Glomerular visceral epithelial cell (primary cell): ENCODE data around the gene EFCAB11.

ENCODE experiments used
- DNase-seq: peaks from one replicate; pipeline ENCODE4 v3.0.0-alpha.2; 2016; ENCODE audit errors: extremely low spot score

The EFCAB11 gene

DNA sequence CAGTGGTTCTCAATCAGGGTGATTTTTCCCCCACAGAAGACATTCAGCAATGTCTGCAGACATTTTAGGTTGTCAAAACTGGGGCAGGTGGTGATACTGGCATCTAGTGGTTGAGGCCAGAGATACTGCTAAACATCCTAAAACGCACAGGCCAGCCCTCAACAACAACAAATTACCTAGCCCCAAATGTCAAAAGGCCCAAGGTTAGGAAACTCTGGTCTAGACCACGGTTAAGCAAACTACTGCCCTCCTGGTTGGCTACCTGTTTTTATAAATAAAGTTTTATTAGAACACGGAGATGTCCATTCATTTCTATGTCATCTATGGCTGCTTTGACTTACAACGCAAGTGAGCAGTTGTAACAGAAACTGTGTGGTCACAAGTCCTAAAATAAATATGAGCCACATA lies 186.7 kb downstream of the EFCAB11 start:
- peak; percentile 67 for DNase-seq

DNA sequence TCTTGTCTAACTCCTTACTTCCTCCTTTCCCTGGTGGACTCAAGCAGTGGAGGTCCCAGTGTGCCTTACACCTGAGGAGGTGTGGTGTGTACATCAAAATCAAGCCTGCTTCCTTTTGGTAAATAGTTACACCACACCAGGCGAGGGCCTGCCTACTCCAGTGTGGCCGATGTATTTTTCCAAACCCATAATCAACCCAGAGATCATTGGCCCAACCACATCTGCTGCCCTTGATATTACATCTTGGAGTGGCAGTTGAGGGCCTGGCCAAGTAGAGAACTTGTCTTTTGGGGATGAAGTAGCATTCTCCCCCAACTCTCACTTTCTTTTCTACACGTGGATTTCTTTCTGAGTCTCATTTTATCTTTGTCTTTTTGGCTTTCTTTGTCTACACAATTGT lies 187.4 kb downstream of the EFCAB11 start:
- no peak for DNase-seq

DNA sequence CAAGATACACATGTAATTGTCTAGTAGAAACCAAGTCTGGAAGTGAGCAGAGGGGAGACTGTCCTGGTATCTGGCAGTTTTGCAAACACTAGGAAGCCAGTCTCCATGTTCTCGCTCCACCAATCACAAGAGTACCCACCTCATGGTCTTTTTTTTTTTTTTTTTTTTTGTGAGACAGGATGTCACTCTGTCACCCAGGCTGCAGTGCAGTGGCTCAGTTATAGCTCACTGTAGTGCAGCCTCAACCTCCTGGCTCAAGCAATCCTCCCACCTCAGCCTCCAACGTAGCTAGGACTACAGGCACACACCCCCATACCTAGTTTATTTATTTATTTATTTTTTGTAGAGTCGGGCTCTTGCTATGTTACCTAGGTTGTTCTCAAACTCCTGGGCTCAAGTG lies 189.2 kb downstream of the EFCAB11 start:
- DNase-seq: no peak

DNA sequence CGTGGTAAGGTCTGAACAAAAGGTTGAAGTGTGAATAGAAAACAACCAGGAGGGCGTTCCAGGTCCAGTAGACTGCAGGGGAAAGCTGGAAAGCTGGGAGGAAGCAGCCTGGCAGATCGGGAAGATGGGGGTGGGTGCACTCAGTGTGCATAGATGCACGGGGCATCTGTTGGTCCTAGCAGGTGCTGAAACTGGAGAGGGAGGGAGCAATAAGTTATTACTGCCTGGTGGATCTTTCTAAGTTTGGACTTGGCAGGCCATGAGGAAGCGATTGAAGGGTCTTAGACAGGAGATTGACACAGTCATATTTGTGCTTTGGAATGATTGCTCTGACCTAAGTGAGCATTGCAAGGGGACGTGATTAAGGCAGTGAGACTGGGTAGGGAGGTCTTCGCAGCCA lies 194.4 kb downstream of the EFCAB11 start:
- no peak for DNase-seq

DNA sequence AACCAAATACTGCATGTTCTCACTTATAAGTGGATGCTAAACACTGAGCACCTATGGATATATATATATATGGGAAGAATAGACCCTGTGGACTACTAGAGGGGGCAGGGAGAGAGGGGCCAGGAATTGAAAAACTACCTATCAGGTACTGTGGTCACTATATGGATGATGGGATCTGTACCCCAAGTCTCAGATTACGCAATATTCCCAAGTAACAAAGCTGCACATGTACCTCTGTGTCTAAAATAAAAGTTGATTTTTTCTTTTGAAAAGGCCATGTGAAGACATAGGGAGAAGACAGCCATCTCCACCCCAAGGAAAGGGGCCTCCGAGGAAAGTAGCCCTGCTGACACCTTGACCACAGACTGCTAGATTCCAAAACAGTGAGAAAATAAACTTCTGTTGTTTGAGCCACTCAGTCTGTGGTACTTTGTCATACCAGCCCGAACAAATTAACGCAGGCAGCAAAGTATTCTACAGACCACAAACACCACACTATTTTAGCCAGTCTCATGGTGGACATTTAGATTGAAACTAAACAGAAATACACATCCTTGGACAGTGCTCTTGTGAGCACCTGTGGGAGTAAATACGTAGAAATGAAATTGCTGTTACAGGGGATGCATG lies 197.1 kb downstream of the EFCAB11 start:
- peak; percentile 31 for DNase-seq

DNA sequence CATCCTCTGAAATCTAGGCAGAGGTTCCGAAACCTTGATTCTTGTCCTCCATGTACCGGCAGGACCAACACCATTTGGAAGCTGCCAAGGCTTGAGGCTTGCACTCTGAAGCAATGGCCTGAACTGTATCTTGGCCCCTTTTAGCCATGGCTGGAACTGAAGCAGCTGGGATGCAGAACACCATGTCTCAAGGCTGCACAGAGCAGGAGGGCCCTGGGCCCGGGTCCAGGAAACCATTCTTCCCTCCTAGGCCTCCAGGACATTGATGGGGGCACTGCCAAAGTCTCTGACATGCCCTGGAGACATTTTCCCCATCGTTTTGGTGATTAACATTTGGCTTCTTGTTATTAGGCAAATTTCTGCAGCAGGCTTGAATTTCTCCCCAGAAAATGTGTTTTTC lies 198.7 kb downstream of the EFCAB11 start:
- no peak for DNase-seq

DNA sequence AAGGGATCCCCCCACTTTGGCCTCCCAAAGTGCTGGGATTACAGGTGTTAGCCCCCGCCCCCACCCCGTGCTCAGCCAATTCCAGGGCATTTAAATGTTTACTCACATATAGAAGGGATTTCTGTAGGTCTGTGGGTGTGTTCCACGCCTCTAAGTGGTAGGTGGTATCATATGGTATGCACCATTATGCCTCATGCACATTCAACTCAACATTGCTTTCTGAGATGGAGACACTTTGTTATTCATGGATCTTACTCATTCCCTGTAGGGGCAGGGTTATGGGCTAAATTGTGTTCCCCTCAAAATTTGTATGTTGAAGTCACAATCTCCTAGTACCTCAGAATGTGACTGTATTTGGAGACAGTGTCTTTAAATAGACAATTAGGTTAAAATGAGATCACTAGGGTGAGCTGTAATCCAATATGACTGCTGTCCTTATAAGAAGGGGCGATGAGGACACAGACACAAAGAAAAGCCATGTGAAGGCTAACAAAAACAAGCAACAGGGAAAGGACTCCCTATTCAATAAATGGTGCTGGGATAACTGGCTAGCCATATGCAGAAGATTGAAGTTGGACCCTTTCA lies 200.6 kb downstream of the EFCAB11 start:
- DNase-seq: no peak

DNA sequence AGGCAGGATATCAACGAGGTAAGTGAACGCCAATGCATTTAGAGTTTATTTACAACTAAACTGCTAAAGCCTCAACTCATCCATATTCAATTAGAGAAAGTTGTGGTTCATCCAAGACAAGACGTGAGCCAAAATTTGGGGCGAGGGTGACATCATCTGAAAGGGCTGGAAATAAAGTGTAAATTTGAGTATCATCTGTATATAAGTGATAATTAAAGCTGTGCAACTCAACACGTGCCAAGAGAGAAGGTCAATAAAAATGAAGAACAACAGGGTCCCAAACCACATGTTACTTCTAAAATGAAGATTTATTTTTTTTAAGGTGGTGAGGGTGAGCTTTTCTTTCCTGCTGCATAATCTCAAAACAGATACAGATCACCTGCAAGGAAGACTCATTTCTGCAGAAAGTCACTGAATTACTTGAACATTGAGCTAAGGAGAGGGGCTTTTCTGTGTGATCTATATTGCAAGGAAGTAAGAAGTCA lies 203.6 kb downstream of the EFCAB11 start:
- DNase-seq: no peak

DNA sequence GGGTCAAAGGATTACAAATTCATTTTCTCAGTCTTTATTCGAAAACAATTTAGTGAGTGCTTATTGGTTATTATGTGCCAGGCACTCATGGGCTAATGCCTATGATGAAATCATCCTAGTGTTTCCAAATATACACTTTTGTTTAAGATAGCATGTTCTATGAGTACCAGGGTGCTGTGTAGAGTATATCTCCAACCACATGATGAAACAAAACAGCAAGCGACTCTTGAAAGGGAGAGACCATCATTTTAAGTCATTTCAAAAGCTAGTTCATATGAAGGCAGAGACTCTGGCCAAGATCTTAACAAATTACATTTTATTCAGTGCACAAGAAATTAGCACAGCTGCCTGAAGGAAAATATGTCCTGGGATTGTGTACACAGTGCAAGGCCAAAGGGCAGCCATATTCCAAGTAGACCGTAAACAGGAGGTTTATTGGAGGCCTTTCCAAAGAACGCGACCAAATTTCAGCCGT lies 204.2 kb downstream of the EFCAB11 start:
- DNase-seq: no peak

DNA sequence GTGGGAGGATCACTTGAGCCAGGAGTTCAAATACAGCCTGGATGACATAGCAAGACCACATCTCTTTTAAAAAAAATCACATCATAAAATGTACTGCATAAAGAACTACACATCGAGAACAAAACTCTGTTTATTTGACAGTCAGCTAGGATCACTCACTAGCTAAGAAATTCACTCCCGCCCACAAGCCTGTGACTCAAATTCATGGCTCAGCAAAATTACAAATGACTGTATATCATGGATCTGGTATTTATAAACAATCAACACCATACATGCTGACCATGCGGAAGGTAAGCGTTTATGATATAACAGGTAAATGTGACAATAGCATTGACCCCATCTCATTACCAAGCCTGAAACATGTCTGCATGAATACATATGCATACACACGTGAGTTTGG lies 206.5 kb downstream of the EFCAB11 start:
- no peak for DNase-seq

DNA sequence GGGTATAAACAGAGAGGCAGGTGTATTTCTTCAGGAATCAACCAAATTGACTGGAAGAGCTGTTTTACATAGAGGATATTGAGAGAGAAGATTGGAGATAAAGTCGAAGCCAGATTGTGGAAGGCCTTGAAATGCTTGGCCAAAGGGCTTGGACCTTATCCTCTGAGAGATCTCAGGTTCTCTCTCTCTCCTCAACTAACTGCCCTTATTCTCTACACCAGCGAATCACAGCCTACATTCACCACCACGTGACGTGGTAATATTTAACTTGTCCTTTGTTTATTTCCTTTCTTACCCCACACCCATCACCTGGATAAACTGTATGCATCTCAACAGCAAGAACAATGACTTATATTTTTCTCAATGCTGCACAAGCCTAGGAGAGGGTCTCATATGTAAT lies 207.4 kb downstream of the EFCAB11 start:
- DNase-seq: no peak

DNA sequence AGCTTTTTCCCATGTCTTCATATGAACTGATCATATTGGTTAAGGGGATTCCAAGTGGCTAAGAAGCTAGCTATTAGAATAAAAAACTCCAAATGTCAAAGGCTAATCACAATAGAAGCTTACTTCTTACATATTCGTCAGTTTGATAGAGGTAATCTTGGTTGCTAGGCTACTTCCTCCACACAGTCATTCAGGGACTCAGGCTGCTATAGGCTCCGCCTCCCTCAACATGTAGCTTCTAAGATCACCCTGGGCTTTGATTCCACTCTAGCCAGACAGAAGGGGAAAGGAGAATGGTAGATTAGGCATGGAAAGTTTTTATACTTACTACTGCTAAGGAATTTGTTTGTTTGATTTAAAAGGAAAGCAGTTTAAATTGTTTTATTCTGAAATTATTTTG lies 207.9 kb downstream of the EFCAB11 start:
- DNase-seq: no peak

DNA sequence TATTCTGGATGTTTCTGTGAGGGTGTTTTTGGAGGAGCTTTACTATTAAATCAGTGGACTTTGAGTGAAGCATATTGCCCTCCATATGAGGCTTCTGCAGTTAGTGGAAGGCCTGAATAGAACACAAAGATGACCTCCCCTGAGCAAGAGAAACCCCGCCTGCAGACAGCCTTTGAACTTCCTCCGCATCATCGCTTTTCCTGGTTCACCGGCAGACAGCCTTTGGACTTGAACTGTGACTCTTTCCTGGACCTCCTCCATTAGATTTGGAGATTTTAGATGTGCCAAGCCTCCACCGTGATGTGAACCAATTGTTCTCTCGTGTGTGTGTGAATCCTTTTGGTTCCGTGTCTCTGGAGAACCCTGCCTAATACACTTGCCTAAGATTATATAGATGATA lies 208.4 kb downstream of the EFCAB11 start:
- DNase-seq: no peak
